Measurements from ENCODE around the gene DYRK1B.

GRCh38 chr19:39833464-39834286, at the start of gene DYRK1B:
- TF ChIP-seq POLR2A (IDR thresholded peaks at IDR 0.05) = peak in 1 of 2 donors; percentile 52
- TF ChIP-seq CTCF (IDR thresholded peaks at IDR 0.05) = no peak

Data from heart left ventricle (tissue), 13 donors.